HCT116 (cell line): ENCODE data around the gene UPK3BL2.
"Not testable (repeated sequence)": the region's sequence is repeated elsewhere in the genome, so short reads cannot be mapped to it uniquely, and the experiment has no call there.

Experiments used
- CTCF ChIP-seq, 3 experiments: fragments of 200-600 bp in 1 of 3; sonication (generic) in 1 of 3; IDR thresholded peaks in 2 of 3; conservative IDR thresholded peaks in 1 of 3; 2 replicates each; pipeline ENCODE4 v1.5.1; 2012 to 2017; ENCODE audit warnings: low read depth in 2 of 3, low read length in 2 of 3, antibody characterized with exemption in 1 of 3, borderline replicate concordance in 1 of 3, control low read depth in 1 of 3, mild to moderate bottlenecking in 1 of 3, mixed read lengths in 1 of 3, mixed run types in 1 of 3, moderate library complexity in 1 of 3; ENCODE audit not compliant: insufficient read depth in 1 of 3
- EZH2 ChIP-seq: fragments of 200-600 bp; sonication (generic); IDR thresholded peaks from 2 replicates; pipeline ENCODE4 v1.6.1; 2017; ENCODE audit warnings: antibody characterized with exemption, mixed run types
- FOSL1 ChIP-seq: IDR thresholded peaks from 2 replicates; pipeline ENCODE4 v1.6.1; 2012; ENCODE audit warnings: low read depth
- POLR2A ChIP-seq: IDR thresholded peaks from 2 replicates; pipeline ENCODE4 v1.7.0; 2011; ENCODE audit warnings: borderline replicate concordance; ENCODE audit not compliant: insufficient read depth, insufficient read length; ENCODE audit errors: extremely low read depth
- POLR2AphosphoS5 ChIP-seq: IDR thresholded peaks from 2 replicates; pipeline ENCODE4 v1.6.1; 2011; ENCODE audit warnings: mild to moderate bottlenecking, low read depth, low read length, moderate library complexity
- RAD21 ChIP-seq: IDR thresholded peaks from 2 replicates; pipeline ENCODE4 v1.6.1; 2012; ENCODE audit warnings: low read depth, mild to moderate bottlenecking
- TCF7L2 ChIP-seq: IDR thresholded peaks from 2 replicates; pipeline ENCODE4 v1.7.0; 2011; ENCODE audit warnings: borderline replicate concordance, inconsistent platforms; ENCODE audit not compliant: insufficient read depth, insufficient read length; ENCODE audit errors: extremely low read depth
- YY1 ChIP-seq: IDR thresholded peaks from 2 replicates; pipeline ENCODE4 v1.6.1; 2011; ENCODE audit warnings: low read length, low read depth, moderate library complexity, mild to moderate bottlenecking; ENCODE audit not compliant: insufficient replicate concordance; ENCODE audit errors: extremely low read depth
- ZFX ChIP-seq: fragments of 450-650 bp; IDR thresholded peaks from 2 replicates; pipeline ENCODE4 v1.6.1; 2017
- ZNF274 ChIP-seq: fragments of 200-500 bp; sonication (Bioruptor generic); IDR thresholded peaks from 2 replicates; pipeline ENCODE4 v1.6.1; 2014; ENCODE audit warnings: mild to moderate bottlenecking, low read depth, low read length, inconsistent platforms
- TF ChIP-seq, protein P1 (sequence below): IDR thresholded peaks from 2 replicates; pipeline ENCODE4 v1.6.1; 2012
- TF ChIP-seq, protein P2 (sequence below): IDR thresholded peaks from 2 replicates; pipeline ENCODE4 v1.6.1; 2011; ENCODE audit warnings: mild to moderate bottlenecking, low read length, moderate library complexity; ENCODE audit not compliant: insufficient replicate concordance; ENCODE audit errors: extremely low read depth

GRCh38 chr7:102572261-102573239 is 29.1 kb upstream of the UPK3BL2 start, which contains the start of gene POLR2J3:
- peak; percentile 13 to 16 (median 16); a peak in 1 of 6 replicates for TF ChIP-seq CTCF (IDR thresholded peaks at IDR 0.05 in 2 of 3, conservative IDR thresholded peaks at IDR 0.05 in 1 of 3; ENCODE audit: borderline replicate concordance in 1 of 3, insufficient read depth in 1 of 3, low read depth in 2 of 3, low read length in 2 of 3)
- TF ChIP-seq POLR2A, ZNF274, RAD21, YY1, TCF7L2, EZH2, POLR2AphosphoS5, FOSL1, ZFX: not testable (repeated sequence)
- TF ChIP-seq, protein P1, sequence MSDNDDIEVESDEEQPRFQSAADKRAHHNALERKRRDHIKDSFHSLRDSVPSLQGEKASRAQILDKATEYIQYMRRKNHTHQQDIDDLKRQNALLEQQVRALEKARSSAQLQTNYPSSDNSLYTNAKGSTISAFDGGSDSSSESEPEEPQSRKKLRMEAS, result not testable (repeated sequence)
- TF ChIP-seq, protein P2, sequence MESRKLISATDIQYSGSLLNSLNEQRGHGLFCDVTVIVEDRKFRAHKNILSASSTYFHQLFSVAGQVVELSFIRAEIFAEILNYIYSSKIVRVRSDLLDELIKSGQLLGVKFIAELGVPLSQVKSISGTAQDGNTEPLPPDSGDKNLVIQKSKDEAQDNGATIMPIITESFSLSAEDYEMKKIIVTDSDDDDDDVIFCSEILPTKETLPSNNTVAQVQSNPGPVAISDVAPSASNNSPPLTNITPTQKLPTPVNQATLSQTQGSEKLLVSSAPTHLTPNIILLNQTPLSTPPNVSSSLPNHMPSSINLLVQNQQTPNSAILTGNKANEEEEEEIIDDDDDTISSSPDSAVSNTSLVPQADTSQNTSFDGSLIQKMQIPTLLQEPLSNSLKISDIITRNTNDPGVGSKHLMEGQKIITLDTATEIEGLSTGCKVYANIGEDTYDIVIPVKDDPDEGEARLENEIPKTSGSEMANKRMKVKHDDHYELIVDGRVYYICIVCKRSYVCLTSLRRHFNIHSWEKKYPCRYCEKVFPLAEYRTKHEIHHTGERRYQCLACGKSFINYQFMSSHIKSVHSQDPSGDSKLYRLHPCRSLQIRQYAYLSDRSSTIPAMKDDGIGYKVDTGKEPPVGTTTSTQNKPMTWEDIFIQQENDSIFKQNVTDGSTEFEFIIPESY, result not testable (repeated sequence)
